BLaER1 (cell line): Measurements from ENCODE around the gene MCCC1.
"Not testable (repeated sequence)": the region's sequence is repeated elsewhere in the genome, so short reads cannot be mapped to it uniquely, and the experiment has no call there.

Source experiments
- H3K27ac ChIP-seq: shearing (Covaris generic); formaldehyde crosslinking; 2 replicates; pipeline ENCODE4 v1.8.1; 2022
- H3K27me3 ChIP-seq: shearing (Covaris generic); formaldehyde crosslinking; 2 replicates; pipeline ENCODE4 v1.8.1; 2022
- H3K36me3 ChIP-seq: shearing (Covaris generic); formaldehyde crosslinking; 2 replicates; pipeline ENCODE4 v1.8.1; 2022
- H3K4me1 ChIP-seq: shearing (Covaris generic); formaldehyde crosslinking; 2 replicates; pipeline ENCODE4 v1.8.1; 2022
- H3K4me2 ChIP-seq: shearing (Covaris generic); formaldehyde crosslinking; 2 replicates; pipeline ENCODE4 v1.8.1; 2022
- H3K4me3 ChIP-seq: shearing (Covaris generic); formaldehyde crosslinking; 2 replicates; pipeline ENCODE4 v1.8.1; 2022
- H3K9ac ChIP-seq: shearing (Covaris generic); formaldehyde crosslinking; 2 replicates; pipeline ENCODE4 v1.8.1; 2022
- H3K9me3 ChIP-seq: shearing (Covaris generic); formaldehyde crosslinking; 2 replicates; pipeline ENCODE4 v1.8.1; 2022
- H4K20me1 ChIP-seq: shearing (Covaris generic); formaldehyde crosslinking; 2 replicates; pipeline ENCODE4 v1.8.1; 2022
- Cebpa-rat ChIP-seq: shearing (Covaris generic); IDR thresholded peaks from 2 replicates; pipeline ENCODE4 v1.8.1; 2022

MCCC1 gene

GRCh38 chr3:183106635-183107034, 7.3 kb upstream of the MCCC1 start:
- H3K4me3 ChIP-seq = no peak overlapping the region
- H3K9ac ChIP-seq = no peak overlapping the region
- no peaks in the 10 kb centered on the region for H3K4me1 ChIP-seq
- H3K4me2 ChIP-seq = no peak overlapping the region
- H3K27me3 ChIP-seq = no peaks in the 10 kb centered on the region
- H3K36me3 ChIP-seq = no peaks in the 10 kb centered on the region
- TF ChIP-seq Cebpa-rat = no peak
- H4K20me1 ChIP-seq = no peaks in the 10 kb centered on the region
- no peak overlapping the region for H3K27ac ChIP-seq
- peaks cover 15% of the 10 kb centered on the region for H3K9me3 ChIP-seq

GRCh38 chr3:183103950-183104349, 4.7 kb upstream of the MCCC1 start:
- not testable (repeated sequence) for H3K27ac ChIP-seq, H3K27me3 ChIP-seq, H3K4me1 ChIP-seq, H4K20me1 ChIP-seq, H3K4me3 ChIP-seq, H3K36me3 ChIP-seq, H3K4me2 ChIP-seq, H3K9ac ChIP-seq, H3K9me3 ChIP-seq

- H3K9me3 ChIP-seq, H4K20me1 ChIP-seq, H3K4me3 ChIP-seq, H3K4me2 ChIP-seq, H3K27ac ChIP-seq, H3K36me3 ChIP-seq, H3K27me3 ChIP-seq, H3K9ac ChIP-seq: not testable (repeated sequence)
- H3K4me1 ChIP-seq = peaks cover 24% of the 10 kb centered on the region
Observed at GRCh38 chr3:183101040-183101439, 1.7 kb upstream of the MCCC1 start.

GRCh38 chr3:183100376-183100775, 1.1 kb upstream of the MCCC1 start:
- H4K20me1 ChIP-seq = no peaks in the 10 kb centered on the region; the same call in 1 of the 2 replicates
- no peaks in the 10 kb centered on the region for H3K27me3 ChIP-seq
- 0 out of 2 replicates have a peak, but pooled peaks cover 12% of the 10 kb centered on the region for H3K36me3 ChIP-seq
- H3K4me3 ChIP-seq = no peak overlapping the region
- no peak for TF ChIP-seq Cebpa-rat
- H3K27ac ChIP-seq = no peak overlapping the region
- H3K9me3 ChIP-seq = no peaks in the 10 kb centered on the region
- H3K9ac ChIP-seq = no peak overlapping the region
- peaks cover 24% of the 10 kb centered on the region for H3K4me1 ChIP-seq
- peak overlapping the region; percentile 86 for H3K4me2 ChIP-seq

GRCh38 chr3:183099838-183100204, 525 bp upstream of the MCCC1 start:
- Histone ChIP-seq H3K4me3 (peak overlapping the region; percentile 93), H3K27me3 (no peaks in the 10 kb centered on the region), H3K4me1 (peaks cover 24% of the 10 kb centered on the region), H3K27ac (no peak overlapping the region), H3K9me3 (no peaks in the 10 kb centered on the region), H4K20me1 (no peaks in the 10 kb centered on the region; the same call in 1 of the 2 replicates), H3K9ac (peak overlapping the region; percentile 88; the same call in 1 of the 2 replicates), H3K36me3 (0 out of 2 replicates have a peak, but pooled peaks cover 14% of the 10 kb centered on the region), H3K4me2 (peak overlapping the region; percentile 86)
- TF ChIP-seq Cebpa-rat = no peak

GRCh38 chr3:183098536-183099025, 715 bp downstream of the MCCC1 start:
- H3K4me3 ChIP-seq = peak overlapping the region; percentile 93
- peaks cover 24% of the 10 kb centered on the region for H3K4me1 ChIP-seq
- H3K36me3 ChIP-seq = peaks cover 25% of the 10 kb centered on the region
- H3K9me3 ChIP-seq = no peaks in the 10 kb centered on the region
- peak overlapping the region; percentile 88 for H3K27ac ChIP-seq
- TF ChIP-seq Cebpa-rat = no peak
- peak overlapping the region; percentile 88 for H3K9ac ChIP-seq
- no peaks in the 10 kb centered on the region for H3K27me3 ChIP-seq
- peak overlapping the region; percentile 86 for H3K4me2 ChIP-seq
- no peaks in the 10 kb centered on the region; the same call in 1 of the 2 replicates for H4K20me1 ChIP-seq

- Histone ChIP-seq H3K4me2 (no peak overlapping the region), H3K9me3 (no peaks in the 10 kb centered on the region), H3K4me1 (peaks cover 16% of the 10 kb centered on the region), H3K9ac (no peak overlapping the region), H3K4me3 (no peak overlapping the region), H3K27me3 (no peaks in the 10 kb centered on the region), H3K36me3 (peaks cover 64% of the 10 kb centered on the region), H4K20me1 (no peaks in the 10 kb centered on the region; the same call in 1 of the 2 replicates), H3K27ac (no peak overlapping the region)
- TF ChIP-seq Cebpa-rat = no peak
Observed at GRCh38 chr3:183094711-183095110, 4.6 kb downstream of the MCCC1 start.

GRCh38 chr3:183092256-183092655, 7.0 kb downstream of the MCCC1 start:
- H3K27me3 ChIP-seq = no peaks in the 10 kb centered on the region
- no peaks in the 10 kb centered on the region for H3K9me3 ChIP-seq
- H3K27ac ChIP-seq = no peak overlapping the region
- peaks cover 88% of the 10 kb centered on the region for H3K36me3 ChIP-seq
- no peaks in the 10 kb centered on the region; the same call in 1 of the 2 replicates for H4K20me1 ChIP-seq
- peaks cover 2% of the 10 kb centered on the region; the same call in 1 of the 2 replicates for H3K4me1 ChIP-seq
- no peak for TF ChIP-seq Cebpa-rat
- no peak overlapping the region for H3K4me3 ChIP-seq
- no peak overlapping the region for H3K4me2 ChIP-seq
- H3K9ac ChIP-seq = no peak overlapping the region

- Histone ChIP-seq H3K4me3 (no peak overlapping the region), H3K4me2 (no peak overlapping the region), H3K27ac (no peak overlapping the region), H3K36me3 (peaks cover 96% of the 10 kb centered on the region), H4K20me1 (no peaks in the 10 kb centered on the region; the same call in 1 of the 2 replicates), H3K9ac (no peak overlapping the region), H3K9me3 (0 out of 2 replicates have a peak, but pooled peaks cover under 1% of the 10 kb centered on the region), H3K4me1 (no peaks in the 10 kb centered on the region), H3K27me3 (no peaks in the 10 kb centered on the region)
- TF ChIP-seq Cebpa-rat = no peak
Observed at GRCh38 chr3:183087184-183087583, 12.1 kb downstream of the MCCC1 start.

- Histone ChIP-seq H3K4me1 (no peaks in the 10 kb centered on the region), H3K27ac (no peak overlapping the region), H3K9ac (no peak overlapping the region), H3K9me3 (peaks cover 14% of the 10 kb centered on the region), H3K4me3 (no peak overlapping the region), H4K20me1 (no peaks in the 10 kb centered on the region), H3K4me2 (no peak overlapping the region), H3K36me3 (peaks cover 96% of the 10 kb centered on the region), H3K27me3 (no peaks in the 10 kb centered on the region)
- no peak for TF ChIP-seq Cebpa-rat
Observed at GRCh38 chr3:183085634-183086390, 13.5 kb downstream of the MCCC1 start.
